HG02588 (cell line): Measurements from ENCODE around the gene SPACA9.

Source experiments
- ATAC-seq: cut with Tn5 transposase; IDR thresholded peaks from one replicate; pipeline ENCODE4 v1.9.1; 2021; ENCODE audit warnings: mild to moderate bottlenecking, moderate library complexity; ENCODE audit not compliant: unreplicated experiment

The SPACA9 gene

DNA sequence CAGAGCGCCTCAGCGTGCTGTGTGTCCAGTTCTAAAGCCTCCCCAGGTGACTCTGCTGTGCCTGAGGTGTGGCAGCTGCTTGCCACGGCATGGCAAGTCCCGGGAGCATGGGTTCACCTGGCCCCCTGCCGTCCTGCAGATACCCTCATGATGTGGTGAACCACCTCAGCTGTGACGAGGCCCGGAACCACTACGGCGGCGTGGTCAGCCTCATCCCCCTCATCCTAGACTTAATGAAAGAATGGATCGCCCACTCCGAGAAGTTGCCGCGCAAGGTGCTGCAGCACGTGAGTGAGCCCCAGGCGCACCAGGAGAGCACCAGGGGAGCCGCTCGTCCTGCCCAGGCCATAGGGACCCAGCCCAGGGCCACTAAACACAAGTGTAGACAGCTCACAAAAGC lies 9.5 kb downstream of the SPACA9 start:
- ATAC-seq = no peak

DNA sequence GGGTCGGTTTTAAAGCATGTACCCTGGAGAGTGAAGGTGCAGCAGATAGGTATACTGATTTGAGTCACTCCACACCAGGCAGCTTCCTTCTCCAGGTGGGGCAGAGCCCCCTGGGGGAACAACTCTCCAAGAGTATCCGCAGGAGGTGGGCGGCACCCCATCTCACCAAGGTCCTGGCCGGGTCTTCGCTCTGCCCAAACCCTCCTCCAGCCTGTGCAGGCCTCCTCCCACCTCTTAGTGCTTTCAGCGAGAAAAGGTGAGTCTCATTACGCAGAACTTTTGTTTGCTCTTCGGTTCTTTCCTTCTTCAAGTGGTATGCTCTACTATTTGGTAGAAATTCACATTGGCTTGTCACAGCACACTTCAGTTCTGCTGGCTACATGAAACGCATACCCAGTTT lies 13.7 kb downstream of the SPACA9 start:
- no peak for ATAC-seq

DNA sequence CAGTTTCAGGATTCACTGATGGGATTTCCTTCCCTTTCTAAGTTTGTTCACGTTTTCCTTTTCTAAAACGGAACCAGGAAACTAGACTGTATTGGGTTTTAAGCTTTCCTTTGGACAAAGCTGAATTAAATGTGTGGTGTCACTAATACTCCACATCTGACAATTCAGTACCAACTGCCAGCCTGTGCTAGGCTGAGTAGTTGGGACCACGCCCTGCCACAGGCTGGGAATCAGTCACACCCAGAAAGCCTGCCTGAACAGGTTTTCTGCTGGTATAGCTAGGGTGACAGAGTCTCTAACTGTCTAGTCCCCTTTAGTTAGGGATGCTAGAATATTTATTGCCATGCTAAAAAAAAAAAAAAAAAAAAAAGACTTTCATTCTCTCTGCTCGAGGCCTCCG lies 15.6 kb downstream of the SPACA9 start:
- no peak for ATAC-seq

DNA sequence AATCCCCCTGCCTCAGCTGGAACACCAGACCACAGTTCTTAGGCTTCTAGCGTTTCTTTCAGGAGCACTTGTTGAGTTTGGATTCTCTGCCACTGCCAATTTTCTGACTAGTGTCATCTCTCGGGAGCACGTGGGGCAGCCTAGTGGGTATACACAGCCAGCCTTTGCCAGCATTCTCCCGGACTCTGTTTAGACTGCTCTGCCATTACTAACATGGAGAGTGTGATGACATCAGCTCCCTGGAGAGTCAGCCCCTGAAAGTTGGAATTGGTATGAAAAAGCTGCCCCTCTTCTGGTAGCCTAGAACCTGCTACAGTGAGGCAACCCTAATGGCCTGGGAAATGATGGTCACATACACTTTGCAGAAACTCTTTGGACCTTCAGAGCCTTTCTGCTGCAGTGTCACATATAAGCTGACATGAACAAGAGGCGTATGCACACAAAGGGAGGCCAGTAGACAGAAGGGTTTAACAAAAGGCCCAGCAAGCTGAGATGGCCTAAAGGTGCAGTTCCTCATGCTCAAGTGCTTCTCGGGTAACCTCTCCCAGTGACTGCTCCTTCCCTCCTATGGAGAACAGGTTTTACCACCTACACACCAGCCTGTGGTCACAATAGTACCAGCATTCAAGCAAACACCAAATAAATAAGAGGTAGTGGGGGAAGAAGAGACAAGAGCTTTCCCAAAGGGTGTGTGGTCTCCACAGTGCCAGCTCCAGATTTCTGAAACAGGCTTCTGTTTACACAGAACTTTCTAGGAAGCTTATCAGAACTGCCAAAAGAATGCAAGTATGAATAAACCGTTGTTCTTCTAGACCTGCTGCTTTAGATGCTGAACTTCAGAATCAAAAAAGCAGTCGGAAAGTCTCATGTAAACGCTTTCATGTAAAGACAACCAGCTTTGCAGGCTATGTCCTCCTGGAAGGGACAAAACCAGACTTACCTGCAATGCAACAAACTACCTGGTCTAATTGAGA lies 16.5 kb downstream of the SPACA9 start:
- ATAC-seq = no peak

DNA sequence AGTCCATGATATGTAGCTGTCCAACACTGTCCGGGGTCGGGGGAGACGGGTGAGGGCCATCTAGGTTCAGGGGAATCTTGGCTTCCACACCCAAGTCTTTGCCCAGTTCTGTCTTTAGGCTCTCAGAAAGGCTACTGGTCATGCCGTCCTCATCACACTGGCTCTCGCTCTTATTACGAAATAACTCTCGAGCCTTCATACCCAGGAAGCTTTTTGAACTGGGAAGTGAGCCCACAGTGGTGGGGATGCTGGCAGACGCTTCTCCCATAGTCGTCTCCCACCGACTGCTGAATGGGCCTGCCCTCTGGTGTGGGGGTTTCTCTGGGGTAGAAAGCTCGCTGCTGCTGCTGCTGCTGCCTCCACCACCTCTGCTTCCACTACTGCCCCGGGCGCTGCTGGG lies 17.6 kb downstream of the SPACA9 start:
- no peak for ATAC-seq

DNA sequence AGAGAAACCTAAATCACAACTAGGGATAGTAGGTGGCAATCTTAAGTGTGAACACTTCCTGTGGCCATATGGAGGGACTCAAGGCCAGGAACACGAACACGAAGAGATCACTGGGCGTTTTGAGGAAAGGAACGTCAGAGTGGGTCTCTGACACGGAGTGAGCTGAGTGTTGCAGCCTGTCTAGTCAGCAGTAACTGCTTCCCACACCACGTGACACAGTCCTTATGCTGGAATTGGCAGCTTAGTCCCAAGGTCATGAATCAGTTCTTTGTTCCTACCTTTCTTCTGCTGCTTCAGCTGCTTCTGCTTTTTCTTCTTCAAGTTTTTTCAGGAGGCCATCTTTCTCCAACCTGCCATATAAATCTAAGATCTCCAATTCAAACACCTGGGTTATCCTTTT lies 18.2 kb downstream of the SPACA9 start:
- ATAC-seq = no peak

DNA sequence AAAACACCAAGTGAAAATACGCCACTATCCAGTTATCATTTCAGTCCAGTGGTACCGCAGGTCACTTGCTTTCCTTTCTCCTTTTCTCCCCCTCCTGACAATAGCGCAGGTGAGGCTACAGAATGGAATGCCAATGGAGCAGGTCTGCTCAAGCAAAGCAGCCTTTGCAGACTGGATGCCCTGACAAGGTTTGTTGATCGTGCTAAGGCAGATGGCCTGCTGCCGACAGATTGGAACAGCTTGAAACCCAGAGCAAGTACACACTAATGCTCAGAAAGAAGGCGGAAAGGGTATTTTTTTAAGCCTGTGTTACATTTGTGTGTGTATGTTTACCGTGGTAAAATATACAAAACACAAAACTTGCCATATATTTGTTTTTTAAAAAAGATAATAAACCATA lies 19.4 kb downstream of the SPACA9 start:
- ATAC-seq = no peak

DNA sequence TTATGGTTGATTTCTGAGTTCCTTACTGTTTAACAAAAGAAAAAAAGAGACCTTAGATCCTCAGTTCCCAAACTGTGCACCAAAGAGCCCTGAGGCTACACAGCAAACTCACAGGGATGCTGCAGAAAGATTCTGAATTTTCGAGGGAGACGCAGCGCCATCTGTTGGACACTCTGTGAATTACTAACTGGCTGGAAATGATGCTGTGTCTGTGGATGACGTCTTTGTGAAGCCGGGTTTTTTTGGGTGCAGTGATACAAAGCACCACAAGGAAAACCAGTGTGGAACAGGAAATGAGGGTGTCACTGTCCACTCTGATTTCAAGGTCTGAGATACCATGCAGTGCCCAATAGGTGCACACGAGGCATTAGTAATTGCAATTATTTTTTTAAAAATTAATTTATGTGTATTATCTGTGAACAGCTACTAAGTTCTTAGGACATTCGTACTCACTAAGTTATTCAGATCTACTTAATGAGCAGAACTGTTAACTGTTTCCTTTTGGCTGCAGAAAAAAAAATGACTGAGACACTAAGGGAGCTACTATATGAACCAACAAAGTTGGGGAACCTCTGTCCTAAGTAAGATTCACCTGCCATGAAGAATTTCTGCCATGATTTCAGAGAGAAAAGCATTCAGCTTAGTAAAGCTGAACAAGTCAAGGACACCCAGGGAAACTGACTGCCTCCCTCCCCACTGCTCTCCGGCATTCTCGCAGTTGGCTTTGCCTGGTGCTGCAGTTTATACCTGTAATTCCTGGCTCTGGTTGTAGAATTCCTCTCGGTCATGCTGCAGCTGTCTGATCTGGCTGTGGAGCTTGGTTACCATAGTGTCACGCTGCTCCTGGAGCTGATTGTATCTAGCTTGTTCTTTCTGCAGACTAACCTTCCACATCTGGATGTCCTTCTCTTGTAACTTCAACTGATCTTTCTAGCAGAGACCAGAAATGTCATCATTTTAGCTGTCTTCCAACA lies 23.4 kb downstream of the SPACA9 start:
- ATAC-seq = no peak

DNA sequence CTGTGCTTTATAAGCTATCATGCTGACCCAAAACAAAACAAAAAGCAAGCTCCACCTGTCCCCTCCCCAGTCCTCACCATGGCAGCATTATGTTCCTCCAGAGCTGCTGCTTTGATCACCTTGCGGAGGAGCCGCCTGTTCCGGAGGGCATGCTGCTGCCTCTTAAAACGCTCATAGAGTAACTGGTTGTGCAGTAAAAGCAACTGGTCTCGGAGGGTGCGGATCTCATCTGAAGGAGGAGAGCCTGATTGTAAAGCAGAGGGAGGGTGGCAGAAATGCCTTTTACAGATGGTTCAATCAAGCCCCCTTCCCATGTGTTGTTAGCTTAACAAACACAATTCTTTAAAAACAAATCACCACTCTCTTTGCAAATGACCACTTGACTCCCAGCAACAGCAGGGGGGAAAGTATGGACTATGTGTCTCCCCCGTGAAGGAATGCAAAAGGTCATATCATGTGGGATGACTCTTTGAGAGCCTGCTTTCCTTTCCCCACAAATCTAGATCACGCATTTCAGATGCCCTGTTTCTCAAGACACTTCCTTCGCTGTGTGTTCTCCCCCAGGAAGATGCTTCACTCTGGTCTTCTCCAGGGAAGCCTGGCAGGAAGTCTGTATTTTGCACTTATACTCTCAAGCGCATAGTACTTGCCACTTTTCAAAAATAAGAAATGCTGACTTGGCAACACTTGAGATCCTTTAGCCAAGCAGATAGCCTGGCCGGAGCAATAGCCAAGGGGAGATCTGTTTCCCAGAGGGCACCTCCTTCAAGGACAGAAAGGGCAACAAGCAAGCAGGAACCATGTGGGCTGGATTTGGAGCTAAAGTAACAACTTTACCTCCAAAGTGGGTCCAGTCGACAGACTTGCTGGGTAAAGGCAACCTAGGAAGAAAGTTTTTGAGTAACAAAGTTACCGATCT lies 25.1 kb downstream of the SPACA9 start:
- ATAC-seq = no peak

DNA sequence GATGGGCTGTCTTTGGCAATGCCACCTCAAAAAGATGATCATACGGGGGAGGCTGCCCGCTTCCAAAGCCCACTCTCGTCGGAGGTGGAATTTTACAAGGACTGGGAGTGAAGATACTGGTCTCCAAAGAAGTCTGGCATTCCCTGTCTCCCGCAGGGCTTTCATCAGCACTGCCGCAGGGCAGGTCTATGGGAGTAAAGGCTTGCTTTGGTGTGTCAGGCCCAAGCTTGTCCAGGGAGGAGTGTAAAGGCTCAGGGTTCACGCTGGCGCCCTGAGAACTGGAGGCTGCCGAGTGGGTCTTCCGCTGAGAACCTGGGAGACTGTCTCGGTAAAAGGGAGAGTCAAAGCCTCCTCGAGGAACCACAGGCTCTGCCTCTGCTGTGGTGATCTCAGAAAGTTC lies 27.0 kb downstream of the SPACA9 start:
- no peak for ATAC-seq

DNA sequence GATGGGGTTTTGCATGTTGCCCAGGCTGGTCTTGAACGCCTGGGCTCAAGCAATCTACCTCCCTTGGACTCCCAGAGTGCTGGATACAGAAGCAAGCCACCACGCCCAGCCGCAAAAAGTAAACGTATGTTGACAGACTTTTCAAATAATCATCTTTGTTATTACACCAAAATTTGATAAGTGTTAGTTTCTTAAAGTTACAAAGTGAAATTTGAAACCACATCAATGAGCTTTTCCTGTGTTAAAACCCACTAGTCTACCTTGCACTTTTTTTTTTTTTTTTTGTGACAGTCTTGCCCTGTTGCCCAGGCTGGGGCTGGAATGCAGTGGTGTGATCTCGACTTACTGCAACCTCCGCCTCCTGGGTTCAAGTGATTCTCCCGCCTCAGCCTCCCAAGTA lies 29.9 kb downstream of the SPACA9 start:
- no peak for ATAC-seq

DNA sequence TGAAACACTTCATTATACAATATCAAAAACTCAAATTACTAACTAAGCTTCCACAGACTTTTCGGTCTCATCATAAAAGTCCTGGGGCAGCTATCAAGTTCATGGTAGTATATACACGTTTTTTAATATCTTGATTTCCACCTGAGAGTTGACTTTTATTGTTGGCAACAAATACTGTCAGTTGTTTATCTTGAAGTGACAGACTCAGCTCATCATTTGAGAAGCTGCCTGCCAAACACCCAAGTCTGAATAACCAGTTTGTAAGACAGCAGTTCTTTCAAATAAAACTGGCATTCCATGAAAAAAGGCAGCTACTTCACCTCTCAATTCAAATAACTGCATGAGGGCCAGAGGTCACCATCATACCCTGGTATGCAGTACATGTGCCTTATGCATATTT lies 30.6 kb downstream of the SPACA9 start:
- no peak for ATAC-seq

DNA sequence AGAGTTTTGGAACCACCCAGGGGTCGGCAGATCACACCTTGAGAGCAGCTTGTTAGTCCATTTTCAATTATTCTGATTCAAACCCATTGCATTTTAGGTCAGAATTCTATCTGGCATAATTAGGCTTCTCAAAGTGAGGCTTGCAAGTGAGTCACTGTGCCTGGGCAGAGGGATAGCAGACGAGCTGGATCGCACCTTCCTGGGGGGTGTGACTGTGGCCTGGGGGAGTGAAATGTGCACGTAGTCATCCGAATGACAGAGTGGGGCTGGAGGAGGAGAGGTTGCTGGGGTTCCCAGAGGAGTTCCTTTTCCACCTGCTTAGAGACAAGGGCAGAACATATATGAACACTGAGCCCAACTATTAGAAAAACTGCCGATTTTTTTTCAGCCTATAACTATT lies 31.7 kb downstream of the SPACA9 start:
- ATAC-seq = no peak

DNA sequence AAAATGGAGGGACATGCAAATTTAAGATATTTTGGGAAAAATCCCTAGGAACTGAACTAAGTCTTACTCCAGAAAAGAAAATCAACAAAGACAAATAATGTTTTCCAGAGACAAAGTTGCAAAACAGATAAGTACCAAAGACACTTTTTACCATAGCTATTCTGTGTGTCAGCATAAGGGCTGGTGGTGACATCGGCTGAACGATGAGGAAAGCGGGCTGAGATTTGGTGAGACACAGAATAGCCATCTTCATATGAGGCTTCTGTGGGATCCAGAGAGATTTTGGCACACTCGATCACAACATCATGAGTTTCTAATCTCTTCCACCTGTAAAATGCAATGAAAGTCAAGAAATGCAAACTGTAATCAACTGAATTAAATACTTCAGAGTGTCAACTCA lies 33.4 kb downstream of the SPACA9 start:
- ATAC-seq = no peak

DNA sequence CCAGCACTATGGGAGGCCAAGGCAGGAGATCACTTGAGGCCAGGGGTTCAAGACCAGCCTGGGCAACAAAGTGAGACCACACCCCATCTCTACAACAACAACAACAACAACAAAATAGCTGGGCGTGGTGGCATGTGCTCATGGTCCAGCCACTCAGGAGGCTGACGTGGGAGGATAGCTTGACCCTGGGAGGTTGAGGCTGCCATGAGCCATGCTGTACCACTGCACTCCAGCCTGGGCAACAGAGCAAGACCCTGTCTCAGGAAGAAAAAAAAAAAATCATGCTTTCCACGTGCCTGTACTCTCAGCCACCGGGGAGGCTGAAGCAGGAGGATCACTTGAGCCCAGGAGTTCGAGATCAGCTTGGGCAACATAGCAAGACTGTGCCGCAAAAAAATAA lies 36.2 kb downstream of the SPACA9 start:
- ATAC-seq = no peak

DNA sequence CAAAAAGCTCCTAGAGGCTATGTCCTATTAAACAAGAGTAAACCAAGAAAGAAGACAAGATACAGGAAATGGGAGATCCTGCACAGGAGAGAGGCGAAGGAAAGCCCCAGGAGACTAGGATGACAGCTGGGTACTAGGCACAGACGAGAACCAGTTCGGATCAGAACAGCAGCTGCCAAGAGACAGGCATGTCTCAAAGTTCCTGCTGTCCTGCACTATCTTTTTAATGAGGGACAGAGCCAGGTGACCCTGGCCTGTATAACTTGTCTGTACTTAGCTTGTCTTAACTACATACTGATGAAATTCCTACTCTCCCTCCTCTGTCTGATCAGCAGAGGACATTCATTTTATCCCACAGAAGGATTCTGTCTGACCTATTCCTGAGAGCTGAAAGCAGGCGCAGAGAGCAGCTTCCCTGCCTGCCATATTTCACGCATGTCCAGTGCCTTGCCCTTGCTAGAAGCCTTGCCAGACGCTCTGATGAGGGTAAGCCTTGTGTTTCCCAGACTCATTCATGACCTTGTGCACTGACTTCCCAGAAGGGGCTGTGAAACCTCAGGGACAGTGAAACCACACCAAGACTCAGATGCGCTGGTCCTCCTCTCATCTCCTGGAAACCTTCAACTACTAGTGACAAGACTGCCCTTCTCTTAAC lies 41.0 kb downstream of the SPACA9 start:
- no peak for ATAC-seq

DNA sequence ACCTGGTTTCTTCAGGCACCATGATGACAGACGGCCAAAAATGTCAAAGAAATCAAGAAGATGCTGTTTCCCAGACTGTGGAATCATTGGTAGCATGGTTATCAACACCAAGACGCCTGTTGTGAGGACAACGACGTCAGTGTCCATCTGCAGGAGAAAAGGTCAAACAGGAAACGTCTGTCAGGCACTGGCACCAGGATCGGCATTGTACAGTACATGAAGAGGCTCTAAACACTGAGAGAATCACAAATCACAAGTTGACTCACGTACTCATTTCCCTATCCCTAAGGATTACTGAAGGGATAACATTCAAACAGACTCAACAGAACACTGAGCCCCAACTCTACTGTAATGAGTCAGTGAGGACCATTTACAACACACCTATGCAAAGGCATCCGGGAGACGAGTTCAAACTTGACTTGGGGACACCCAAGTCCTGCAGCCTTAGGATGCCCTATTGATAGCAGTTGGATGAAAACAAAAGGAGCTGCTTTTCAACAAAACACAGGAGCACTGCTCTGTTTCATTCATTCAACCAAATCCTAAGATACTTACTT lies 44.7 kb downstream of the SPACA9 start:
- no peak for ATAC-seq

DNA sequence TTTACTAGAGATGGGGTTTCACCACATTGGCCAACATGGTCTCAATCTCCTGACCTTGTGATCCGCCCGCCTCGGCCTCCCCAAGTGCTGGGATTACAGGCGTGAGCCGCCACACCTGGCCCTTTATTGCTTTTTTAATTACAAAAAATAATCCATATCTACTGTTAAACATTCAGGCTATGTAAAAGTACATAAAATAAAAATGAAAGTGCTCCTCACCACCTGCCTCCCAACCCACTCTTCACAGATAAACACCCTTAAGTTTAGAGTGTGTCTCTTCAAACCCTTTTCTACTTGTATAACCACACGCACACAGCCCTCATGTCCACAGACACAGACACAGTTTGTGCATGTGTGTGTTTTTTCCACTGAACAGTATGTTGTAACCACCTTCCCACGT lies 49.0 kb downstream of the SPACA9 start:
- ATAC-seq = no peak

DNA sequence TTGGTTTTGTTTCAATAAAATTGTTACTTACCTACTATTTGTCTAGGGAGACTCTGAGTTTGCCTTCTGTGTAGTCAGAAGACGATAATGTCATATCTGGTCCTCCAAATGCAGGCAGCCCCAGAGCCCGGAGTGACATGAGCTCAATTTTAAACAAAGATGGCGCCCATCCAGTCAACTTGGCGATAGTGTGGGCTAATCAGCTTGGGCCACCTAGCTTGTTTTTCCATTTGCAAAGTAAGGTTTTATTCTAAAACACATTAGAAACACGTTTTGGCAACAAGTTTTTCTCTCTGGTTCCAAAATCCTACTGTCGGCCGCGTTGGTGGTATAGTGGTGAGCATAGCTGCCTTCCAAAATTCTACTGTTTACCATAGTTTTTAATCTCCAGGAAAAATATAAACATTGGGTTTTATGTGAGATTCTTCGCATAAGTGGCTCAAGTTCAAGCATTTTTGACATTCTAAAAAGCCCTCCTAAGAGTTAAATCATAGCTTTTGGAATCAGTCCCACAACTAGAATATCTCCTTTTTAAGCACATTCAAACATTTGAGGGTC lies 52.6 kb downstream of the SPACA9 start:
- ATAC-seq = no peak

DNA sequence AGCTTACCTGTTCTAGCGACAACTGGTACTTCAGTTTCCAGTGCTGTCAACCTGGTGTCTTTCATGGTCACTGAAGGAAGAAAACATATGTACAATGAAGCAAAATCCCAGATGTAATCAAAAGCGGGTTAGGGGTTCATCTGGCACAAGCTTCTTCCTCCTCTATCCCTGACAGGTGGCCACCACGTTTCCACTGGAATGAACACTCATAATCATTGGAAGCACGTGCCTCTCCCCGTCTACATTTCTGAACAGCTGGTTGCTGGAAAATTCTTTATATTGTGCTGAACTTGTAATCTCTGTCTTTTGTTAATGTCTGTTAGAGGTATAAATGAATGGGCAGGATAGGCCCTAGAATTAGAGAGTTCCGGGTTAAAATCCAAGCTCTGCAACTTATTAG lies 56.3 kb downstream of the SPACA9 start:
- ATAC-seq = no peak
